Endometrium (tissue), 2 donors: ENCODE data around the gene SCMH1.

ENCODE experiments used
- FAIRE-seq: peaks from 2 replicates; lab custom pipeline; 2012; peaks lifted over from hg19 to GRCh38; lab: Jason Lieb, UNC
- donor health status: control.
- donor health status: control.

SCMH1 gene

GRCh38 chr1:41097105-41097504 lies 145.0 kb downstream of the SCMH1 start:
- FAIRE-seq, result no peak

- FAIRE-seq, result no peak
Measured at GRCh38 chr1:41093826-41094225, 148.3 kb downstream of the SCMH1 start.

GRCh38 chr1:41086921-41087320 lies 155.2 kb downstream of the SCMH1 start:
- FAIRE-seq, result no peak

- no peak for FAIRE-seq
Measured at GRCh38 chr1:41078616-41079015, 163.5 kb downstream of the SCMH1 start.

GRCh38 chr1:41078193-41078592 lies 163.9 kb downstream of the SCMH1 start:
- FAIRE-seq, result no peak

GRCh38 chr1:41073971-41074370 lies 168.1 kb downstream of the SCMH1 start:
- no peak for FAIRE-seq

- FAIRE-seq, result no peak
Measured at GRCh38 chr1:41072051-41072450, 170.1 kb downstream of the SCMH1 start.

- no peak for FAIRE-seq
Measured at GRCh38 chr1:41056907-41057306, 185.2 kb downstream of the SCMH1 start.

- FAIRE-seq, result no peak
Measured at GRCh38 chr1:41053316-41053715, 188.8 kb downstream of the SCMH1 start.

- FAIRE-seq, result no peak
Measured at GRCh38 chr1:41051022-41051421, 191.1 kb downstream of the SCMH1 start.

- no peak for FAIRE-seq
Measured at GRCh38 chr1:41048540-41048939, 193.6 kb downstream of the SCMH1 start.

- no peak for FAIRE-seq
Measured at GRCh38 chr1:41046347-41046775, 195.7 kb downstream of the SCMH1 start.

GRCh38 chr1:41045740-41046139 lies 196.4 kb downstream of the SCMH1 start:
- no peak for FAIRE-seq

GRCh38 chr1:41044187-41044586 lies 197.9 kb downstream of the SCMH1 start:
- FAIRE-seq, result no peak

- FAIRE-seq, result no peak
Measured at GRCh38 chr1:41041614-41042270, 200.4 kb downstream of the SCMH1 start.

GRCh38 chr1:41038110-41038509 lies 204.0 kb downstream of the SCMH1 start:
- no peak for FAIRE-seq

- FAIRE-seq, result no peak
Measured at GRCh38 chr1:41037116-41037903, 204.8 kb downstream of the SCMH1 start.

GRCh38 chr1:41033272-41033671 lies 208.8 kb downstream of the SCMH1 start:
- no peak for FAIRE-seq

GRCh38 chr1:41032147-41032546 lies 210.0 kb downstream of the SCMH1 start:
- FAIRE-seq, result no peak

- no peak for FAIRE-seq
Measured at GRCh38 chr1:41030872-41031616, 211.1 kb downstream of the SCMH1 start.

- no peak for FAIRE-seq
Measured at GRCh38 chr1:41028034-41028642, 214.0 kb downstream of the SCMH1 start.

- no peak for FAIRE-seq
Measured at GRCh38 chr1:41025979-41026819, 215.9 kb downstream of the SCMH1 start.
